B cell (primary cell): ENCODE data around the gene CST11. TPM values are rescaled to one million over a fixed set of nuclear protein-coding genes. Genes with fewer than 3 reads are reported as not detected.

Experiments
- ATAC-seq: fragments of 200-7000 bp; cut with Tn5 transposase; one replicate; pipeline ENCODE4 v1.10.0; 2021; ENCODE audit warnings: low read depth, mild to moderate bottlenecking, moderate number of reproducible peaks, moderate library complexity
- CTCF ChIA-PET: fragments of 350-600 bp; sonication (Branson Sonifier 250); formaldehyde crosslinking; loops from one replicate; lab custom pipeline; 2021; ENCODE audit warnings: antibody characterized with exemption, inconsistent platforms; lab: Charles Lee
- POLR2A ChIA-PET: fragments of 350-600 bp; sonication (Branson Sonifier 250); formaldehyde crosslinking; loops from one replicate; lab custom pipeline; 2021; ENCODE audit warnings: antibody characterized with exemption; lab: Charles Lee
- DNase-seq: peaks from one replicate; pipeline ENCODE4 v3.0.0; 2013
- H2AFZ ChIP-seq: 2 replicates; pipeline ENCODE4 v1.6.1; 2012; ENCODE audit warnings: mild to moderate bottlenecking, low read depth, low read length; ENCODE audit not compliant: insufficient read depth, poor library complexity, severe bottlenecking
- H3K27ac ChIP-seq, 2 donors: 1 replicate in 1 of 2; 2 replicates in 1 of 2; pipeline ENCODE4 v1.5.1; 2012 to 2013; ENCODE audit warnings: low read length in 2 of 2, mild to moderate bottlenecking in 2 of 2, moderate library complexity in 1 of 2
- H3K27me3 ChIP-seq, 4 experiments: fragments of 200-600 bp in 1 of 4; sonication (generic) in 1 of 4; replicated peaks in 1 of 4; 1 replicate in 2 of 4; 2 replicates in 2 of 4; pipeline versions ENCODE4 v1.6.1 to v1.7.0; 2013 to 2016; ENCODE audit warnings: low read length in 3 of 4, mild to moderate bottlenecking in 2 of 4, mixed read lengths in 1 of 4, moderate library complexity in 1 of 4; ENCODE audit not compliant: insufficient read depth in 4 of 4, control insufficient read depth in 3 of 4; ENCODE audit errors: control extremely low read depth in 1 of 4
- H3K36me3 ChIP-seq, 2 experiments: replicated peaks in 1 of 2; 1 replicate in 1 of 2; 2 replicates in 1 of 2; pipeline versions ENCODE4 v1.6.1 to v1.7.1; 2013; ENCODE audit warnings: low read length in 1 of 2; ENCODE audit not compliant: insufficient read depth in 2 of 2, control insufficient read depth in 1 of 2; ENCODE audit errors: control extremely low read depth in 1 of 2, extremely low read depth in 1 of 2
- H3K4me1 ChIP-seq, 2 donors: fragments of 200-600 bp in 1 of 2; sonication (generic) in 1 of 2; 1 replicate in 1 of 2; 2 replicates in 1 of 2; pipeline versions ENCODE4 v1.5.1 to v1.6.1; 2013 to 2017; ENCODE audit warnings: low read length in 2 of 2; ENCODE audit not compliant: control insufficient read depth in 2 of 2, insufficient read depth in 2 of 2
- H3K4me2 ChIP-seq: replicated peaks from 2 replicates; pipeline ENCODE3; 2012; ENCODE audit warnings: mild to moderate bottlenecking, low read depth, low read length; ENCODE audit not compliant: poor library complexity, severe bottlenecking
- H3K4me3 ChIP-seq, 5 experiments: fragments of 200-600 bp in 1 of 5; sonication (generic) in 1 of 5; 1 replicate in 3 of 5; 2 replicates in 2 of 5; pipeline versions ENCODE4 v1.5.1 to v1.7.0; 2011 to 2016; ENCODE audit warnings: low read length in 4 of 5, mild to moderate bottlenecking in 4 of 5, low read depth in 2 of 5, control low read depth in 1 of 5, moderate library complexity in 1 of 5; ENCODE audit not compliant: insufficient read depth in 1 of 5; ENCODE audit errors: control extremely low read depth in 1 of 5, extremely low read depth in 1 of 5
- H3K79me2 ChIP-seq: fragments of 200-600 bp; sonication (generic); one replicate; pipeline ENCODE4 v1.6.0; 2016; ENCODE audit warnings: low read length; ENCODE audit not compliant: control insufficient read depth, insufficient read depth
- H3K9ac ChIP-seq: fragments of 200-600 bp; sonication (generic); 2 replicates; pipeline ENCODE4 v1.6.1; 2017; ENCODE audit warnings: mild to moderate bottlenecking, low read length, moderate library complexity
- H3K9me3 ChIP-seq, 3 donors: one replicate each; pipeline versions ENCODE4 v1.6.1 to v1.7.1; 2013; ENCODE audit warnings: low read length in 2 of 3; ENCODE audit not compliant: control insufficient read depth in 2 of 3, insufficient read depth in 1 of 3; ENCODE audit errors: control extremely low read depth in 1 of 3
- H4K20me1 ChIP-seq: 2 replicates; pipeline ENCODE4 v1.6.0; 2012; ENCODE audit warnings: mild to moderate bottlenecking, low read length; ENCODE audit not compliant: insufficient read depth, control insufficient read depth, poor library complexity, severe bottlenecking
- H3K27ac Mint-ChIP-seq: one replicate; pipeline ENCODE4 v1.8.0; 2021; ENCODE audit warnings: mixed read lengths
- H3K27me3 Mint-ChIP-seq: one replicate; pipeline ENCODE4 v1.8.0; 2021; ENCODE audit warnings: mixed read lengths
- H3K4me1 Mint-ChIP-seq: one replicate; pipeline ENCODE4 v1.8.0; 2021; ENCODE audit warnings: mixed read lengths
- H3K4me3 Mint-ChIP-seq: one replicate; pipeline ENCODE4 v1.8.0; 2021; ENCODE audit warnings: mixed read lengths
- H3K9me3 Mint-ChIP-seq: one replicate; pipeline ENCODE4 v1.8.0; 2022; ENCODE audit warnings: mixed read lengths; ENCODE audit not compliant: insufficient read depth
- EZH2 ChIP-seq: IDR thresholded peaks from 2 replicates; pipeline ENCODE4 v1.6.1; 2012; ENCODE audit warnings: borderline replicate concordance, low read depth, mild to moderate bottlenecking, moderate library complexity, low read length; ENCODE audit not compliant: insufficient read depth, poor library complexity, severe bottlenecking
- WGBS: methylation state at CpG from one replicate; pipeline ENCODE4 v1.1.5; 2013; ENCODE audit warnings: missing lambda C conversion rate; ENCODE audit not compliant: insufficient coverage; 5-methylcytosine and 5-hydroxymethylcytosine counted together
- intact Hi-C: fragments of 100-400 bp; cut with micrococcal nuclease; formaldehyde crosslinking; loops from one replicate; pipeline ENCODE4 v1.10.0; 2022
- polyA plus RNA-seq: library from polyadenylated mRNA; depleted of rRNA; stranded (reverse); fragments of >200 nt; gene quantifications from 2 replicates; pipeline ENCODE4 v1.2.3, GENCODE V29; 2012
- total RNA-seq, 2 donors: library from RNA; stranded (reverse); fragments of 120-200 nt in 1 of 2; gene quantifications; 1 replicate in 1 of 2; 2 replicates in 1 of 2; pipeline versions ENCODE4 v1.2.3 to v1.2.4, GENCODE V29; 2013 to 2022
- TF ChIP-seq, protein P1 (sequence below): fragments of 200-600 bp; IDR thresholded peaks from one replicate; pipeline ENCODE4 v1.8.0; 2022; ENCODE audit warnings: antibody characterized with exemption, mild to moderate bottlenecking

CST11 gene
- total and polyA plus RNA-seq, 2 donors (not counting 1 experiment from before 2014, with no cell fraction given): not detected

- Mint-ChIP-seq H3K27ac (no peak overlapping the region), H3K9me3 (no peaks in the 10 kb centered on the region), H3K4me3 (no peak overlapping the region), H3K27me3 (peaks cover 8% of the 10 kb centered on the region), H3K4me1 (no peaks in the 10 kb centered on the region)
- no peak overlapping the region for H3K4me2 ChIP-seq
- no peak for DNase-seq
- CTCF ChIA-PET: interaction anchor here (1.5 kb wide), 1 partner anchor 18 kb away, joined by 3 read pairs; no protein-coding TSS in a partner anchor
- no peak for TF ChIP-seq EZH2
- TF ChIP-seq, protein P1, sequence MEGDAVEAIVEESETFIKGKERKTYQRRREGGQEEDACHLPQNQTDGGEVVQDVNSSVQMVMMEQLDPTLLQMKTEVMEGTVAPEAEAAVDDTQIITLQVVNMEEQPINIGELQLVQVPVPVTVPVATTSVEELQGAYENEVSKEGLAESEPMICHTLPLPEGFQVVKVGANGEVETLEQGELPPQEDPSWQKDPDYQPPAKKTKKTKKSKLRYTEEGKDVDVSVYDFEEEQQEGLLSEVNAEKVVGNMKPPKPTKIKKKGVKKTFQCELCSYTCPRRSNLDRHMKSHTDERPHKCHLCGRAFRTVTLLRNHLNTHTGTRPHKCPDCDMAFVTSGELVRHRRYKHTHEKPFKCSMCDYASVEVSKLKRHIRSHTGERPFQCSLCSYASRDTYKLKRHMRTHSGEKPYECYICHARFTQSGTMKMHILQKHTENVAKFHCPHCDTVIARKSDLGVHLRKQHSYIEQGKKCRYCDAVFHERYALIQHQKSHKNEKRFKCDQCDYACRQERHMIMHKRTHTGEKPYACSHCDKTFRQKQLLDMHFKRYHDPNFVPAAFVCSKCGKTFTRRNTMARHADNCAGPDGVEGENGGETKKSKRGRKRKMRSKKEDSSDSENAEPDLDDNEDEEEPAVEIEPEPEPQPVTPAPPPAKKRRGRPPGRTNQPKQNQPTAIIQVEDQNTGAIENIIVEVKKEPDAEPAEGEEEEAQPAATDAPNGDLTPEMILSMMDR: no peak
- POLR2A ChIA-PET: no interaction called here
- no peaks in the 10 kb centered on the region for H4K20me1 ChIP-seq
- H3K4me1 ChIP-seq: peaks cover 2 to 7% of the 10 kb centered on the region in 2 donors
- no CpG with 5 or more reads among the region's 1 CpG for WGBS
- no peaks in the 10 kb centered on the region for H3K79me2 ChIP-seq
- no peak overlapping the region for H3K4me3 ChIP-seq
- intact Hi-C loops: no loop called here
- H2AFZ ChIP-seq: no peak overlapping the region
- H3K9me3 ChIP-seq: peaks cover 6 to 17% (median 8%) of the 10 kb centered on the region in 3 donors
- H3K9ac ChIP-seq: no peak overlapping the region
- H3K36me3 ChIP-seq: no peaks in the 10 kb centered on the region
- no peak overlapping the region for H3K27ac ChIP-seq
- ATAC-seq: no peak
- peaks cover 0 to 3% (median 0%) of the 10 kb centered on the region in 4 experiments for H3K27me3 ChIP-seq
Observed at GRCh38 chr20:23461180-23461579, 8.5 kb upstream of the CST11 start.

GRCh38 chr20:23459461-23460150 lies 6.9 kb upstream of the CST11 start:
- Mint-ChIP-seq H3K4me1 (no peaks in the 10 kb centered on the region), H3K9me3 (no peaks in the 10 kb centered on the region), H3K4me3 (no peak overlapping the region), H3K27ac (no peak overlapping the region), H3K27me3 (peaks cover 12% of the 10 kb centered on the region)
- Histone ChIP-seq H3K4me2 (no peak overlapping the region), H3K9me3 (peaks cover 3 to 9% (median 4%) of the 10 kb centered on the region in 3 donors), H4K20me1 (no peaks in the 10 kb centered on the region), H3K4me1 (peaks cover 2 to 9% of the 10 kb centered on the region in 2 donors), H3K79me2 (no peaks in the 10 kb centered on the region), H3K4me3 (no peak overlapping the region), H3K36me3 (no peaks in the 10 kb centered on the region), H3K27ac (no peak overlapping the region), H3K27me3 (peaks cover 0 to 3% (median 0%) of the 10 kb centered on the region in 4 experiments), H2AFZ (no peak overlapping the region), H3K9ac (no peak overlapping the region)
- ATAC-seq (no peak), DNase-seq (no peak)
- intact Hi-C loops: no loop called here
- 20% methylated on average over 1 of the region's 3 CpGs for WGBS
- POLR2A ChIA-PET: no interaction called here
- CTCF ChIA-PET: interaction anchor here (0.6 to 0.7 kb wide), 2 partner anchors 16 to 17 kb away, joined by 3 read pairs; no protein-coding TSS in a partner anchor
- TF ChIP-seq, protein P1: no peak
- TF ChIP-seq EZH2: no peak
